Measurements from ENCODE around the gene ARAP2. TPM values are rescaled to one million over a fixed set of nuclear protein-coding genes. Genes with fewer than 3 reads are reported as not detected.

Gene ARAP2
- total RNA-seq, 4 donors from 2014 or later, result 7.5 to 21.0 (median 7.9) TPM

DNA sequence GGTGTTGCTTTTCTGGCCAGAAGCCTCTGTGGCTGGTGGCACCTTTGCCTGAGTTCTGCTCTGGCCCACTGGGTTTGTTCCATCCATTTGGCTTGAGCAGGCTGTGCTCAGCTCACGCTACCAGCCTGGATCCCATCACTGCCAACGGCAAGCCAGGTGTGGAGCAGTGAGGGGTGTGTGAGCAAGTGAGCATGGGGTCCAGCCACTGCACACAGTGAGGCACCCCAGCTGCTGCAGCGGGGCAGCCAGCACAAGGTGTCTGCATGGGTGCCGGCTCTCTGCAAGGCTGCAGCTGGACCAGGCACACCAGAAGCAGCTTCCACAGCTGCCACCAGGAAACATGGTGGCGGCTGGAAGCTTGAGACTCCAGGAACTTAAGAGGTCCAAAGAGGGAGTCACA lies 46.8 kb downstream of the ARAP2 start:
- no peak for DNase-seq (ENCODE audit: extremely low spot score)
- intact Hi-C loops (cut with DNase I), result no loop called here
- Histone ChIP-seq H3K27me3 (no peaks in the 10 kb centered on the region), H3K36me3 (peaks cover 0 to 5% (median 0%) of the 10 kb centered on the region in 4 donors), H3K4me1 (no peaks in the 10 kb centered on the region), H3K9me3 (no peaks in the 10 kb centered on the region), H3K4me3 (no peak overlapping the region), H3K27ac (replicated peaks in 1 of 4) (no peak overlapping the region)
- TF ChIP-seq EP300 (IDR thresholded peaks at IDR 0.05) (no peak), POLR2A (IDR thresholded peaks at IDR 0.05; ENCODE audit: low read depth) (no peak), POLR2AphosphoS5 (IDR thresholded peaks at IDR 0.05) (no peak), CTCF (IDR thresholded peaks at IDR 0.05) (no peak)
- WGBS, result 100% methylated on average over 1 of the region's 5 CpGs

DNA sequence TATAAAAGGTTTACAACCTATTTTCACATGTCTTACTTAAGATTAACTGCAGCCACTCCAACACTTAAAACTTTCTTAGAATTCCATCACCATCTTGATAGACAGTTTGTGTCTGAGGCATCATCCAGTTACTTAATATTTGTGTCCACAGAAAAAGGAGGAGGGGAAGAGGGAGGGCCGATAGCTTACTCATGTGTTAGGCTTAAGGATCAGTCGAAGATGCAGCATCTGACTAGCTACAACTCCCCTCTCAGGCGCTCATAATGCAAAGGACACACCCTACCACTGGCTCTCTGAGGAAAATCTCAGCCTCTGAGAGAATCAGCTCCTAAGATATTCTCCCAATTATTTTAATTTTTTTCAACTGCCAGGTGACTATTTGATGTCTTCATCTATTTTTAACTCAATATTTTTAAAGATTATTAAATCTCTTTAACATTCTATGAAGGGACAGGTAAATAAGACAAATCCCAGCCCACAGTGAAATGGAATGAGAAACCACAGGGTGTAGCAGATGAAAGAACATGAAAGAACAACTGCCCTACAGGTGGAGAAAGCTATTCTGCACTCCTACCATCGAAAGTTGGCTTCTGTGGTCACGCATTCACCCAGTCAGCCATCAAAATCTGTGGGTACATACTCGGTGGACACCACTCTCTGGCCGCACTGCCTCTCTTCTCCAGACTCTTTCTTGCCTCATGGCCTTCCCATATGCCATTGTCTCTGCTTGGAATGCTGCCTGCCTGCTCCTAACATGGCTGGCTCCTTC lies 48.0 kb downstream of the ARAP2 start:
- H3K27me3 ChIP-seq, result no peaks in the 10 kb centered on the region
- H3K4me1 ChIP-seq, result no peaks in the 10 kb centered on the region
- WGBS, result 64% methylated on average over 7 of the region's 7 CpGs
- no peak for DNase-seq (ENCODE audit: extremely low spot score)
- TF ChIP-seq EP300 (IDR thresholded peaks at IDR 0.05) (no peak), POLR2A (IDR thresholded peaks at IDR 0.05; ENCODE audit: low read depth) (no peak), POLR2AphosphoS5 (IDR thresholded peaks at IDR 0.05) (no peak), CTCF (IDR thresholded peaks at IDR 0.05) (no peak)
- H3K36me3 ChIP-seq, result peaks cover 0 to 5% (median 0%) of the 10 kb centered on the region in 4 donors
- H3K4me3 ChIP-seq, result no peak overlapping the region
- H3K9me3 ChIP-seq, result no peaks in the 10 kb centered on the region
- intact Hi-C loops (cut with DNase I), result no loop called here
- no peak overlapping the region for H3K27ac ChIP-seq (replicated peaks in 1 of 4)

DNA sequence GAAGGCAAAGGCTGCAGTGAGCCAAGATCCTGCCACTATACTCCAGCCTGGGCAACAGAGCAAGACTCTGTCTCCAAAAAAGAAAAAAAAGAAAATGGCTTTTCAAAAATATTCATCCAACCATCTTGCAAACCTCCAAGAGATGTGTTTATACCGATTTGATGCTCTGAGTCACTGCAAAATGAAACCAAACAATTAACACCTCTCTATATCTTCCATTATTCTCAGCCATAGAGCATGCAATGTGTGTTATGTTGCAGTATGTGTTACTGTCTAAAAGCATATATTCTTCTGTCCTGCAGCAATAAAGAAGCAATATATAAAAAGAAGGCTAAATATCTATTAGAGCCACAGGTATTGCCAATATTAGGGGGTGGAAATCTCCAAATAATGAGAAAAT lies 51.4 kb downstream of the ARAP2 start:
- no peak for TF ChIP-seq CTCF (IDR thresholded peaks at IDR 0.05)
- no peak for TF ChIP-seq EP300 (IDR thresholded peaks at IDR 0.05)
- TF ChIP-seq POLR2AphosphoS5 (IDR thresholded peaks at IDR 0.05), result no peak
- no peak for TF ChIP-seq POLR2A (IDR thresholded peaks at IDR 0.05; ENCODE audit: low read depth)
- WGBS, result 76% methylated on average over 1 of the region's 1 CpG
- H3K27me3 ChIP-seq, result no peaks in the 10 kb centered on the region
- H3K36me3 ChIP-seq, result no peaks in the 10 kb centered on the region
- no peaks in the 10 kb centered on the region for H3K4me1 ChIP-seq
- H3K27ac ChIP-seq (replicated peaks in 1 of 4), result no peak overlapping the region
- H3K4me3 ChIP-seq, result no peak overlapping the region
- intact Hi-C loops (cut with DNase I), result no loop called here
- DNase-seq (ENCODE audit: extremely low spot score), result no peak
- no peaks in the 10 kb centered on the region for H3K9me3 ChIP-seq

GRCh38 chr4:36189511-36190226 lies 54.6 kb downstream of the ARAP2 start:
- Histone ChIP-seq H3K9me3 (no peaks in the 10 kb centered on the region), H3K36me3 (no peaks in the 10 kb centered on the region), H3K4me1 (no peaks in the 10 kb centered on the region), H3K27ac (replicated peaks in 1 of 4) (no peak overlapping the region), H3K27me3 (no peaks in the 10 kb centered on the region), H3K4me3 (no peak overlapping the region)
- no peak for TF ChIP-seq POLR2AphosphoS5 (IDR thresholded peaks at IDR 0.05)
- no peak for TF ChIP-seq CTCF (IDR thresholded peaks at IDR 0.05)
- TF ChIP-seq EP300 (IDR thresholded peaks at IDR 0.05), result no peak
- TF ChIP-seq POLR2A (IDR thresholded peaks at IDR 0.05; ENCODE audit: low read depth), result no peak
- intact Hi-C loops (cut with DNase I), result no loop called here
- no peak for DNase-seq (ENCODE audit: extremely low spot score)
- WGBS, result 70% methylated on average over 3 of the region's 3 CpGs
